DOHH2 (cell line): ENCODE results near the gene MTERF4.
A peak's percentile ranks its signal among the peaks of the same experiment; 100 is the strongest.
"Not testable (repeated sequence)": the region's sequence is repeated elsewhere in the genome, so short reads cannot be mapped to it uniquely, and the experiment has no call there.

ENCODE experiments used
- H3F3A ChIP-seq: fragments of 200-600 bp; sonication (generic), shearing (Covaris generic); 2 replicates; pipeline ENCODE4 v1.6.0; 2016; ENCODE audit warnings: antibody characterized with exemption, mild to moderate bottlenecking; ENCODE audit not compliant: control insufficient read depth, insufficient read depth
- H3K27ac ChIP-seq: fragments of 200-600 bp; sonication (generic); 2 replicates; pipeline ENCODE4 v1.5.1; 2014; ENCODE audit warnings: low read depth, mild to moderate bottlenecking, low read length, moderate library complexity
- H3K27me3 ChIP-seq: fragments of 200-600 bp; sonication (generic); 2 replicates; pipeline ENCODE4 v1.6.1; 2014; ENCODE audit warnings: mild to moderate bottlenecking, low read length, mixed read lengths; ENCODE audit not compliant: control insufficient read depth
- H3K36me3 ChIP-seq: fragments of 200-600 bp; sonication (generic); 2 replicates; pipeline ENCODE4 v1.6.1; 2014; ENCODE audit warnings: mild to moderate bottlenecking, low read length, moderate library complexity, mixed read lengths; ENCODE audit not compliant: control insufficient read depth
- H3K4me1 ChIP-seq: fragments of 200-600 bp; sonication (generic); 2 replicates; pipeline ENCODE4 v1.6.1; 2014; ENCODE audit warnings: mild to moderate bottlenecking, low read length, mixed read lengths; ENCODE audit not compliant: control insufficient read depth
- H3K4me2 ChIP-seq: fragments of 200-600 bp; sonication (generic); 2 replicates; pipeline ENCODE4 v1.6.0; 2014; ENCODE audit warnings: mild to moderate bottlenecking, low read length, moderate library complexity
- H3K4me3 ChIP-seq: fragments of 200-600 bp; sonication (generic); 2 replicates; pipeline ENCODE4 v1.5.1; 2014; ENCODE audit warnings: mild to moderate bottlenecking, low read length, mixed read lengths
- H3K79me2 ChIP-seq: fragments of 200-600 bp; sonication (generic); 2 replicates; pipeline ENCODE4 v1.6.1; 2014; ENCODE audit warnings: mild to moderate bottlenecking, low read length, mixed read lengths; ENCODE audit not compliant: control insufficient read depth
- H3K9me2 ChIP-seq: fragments of 200-600 bp; sonication (generic); replicated peaks from 2 replicates; pipeline ENCODE4 v1.6.1; 2014; ENCODE audit warnings: mild to moderate bottlenecking, low read length, mixed read lengths; ENCODE audit not compliant: control insufficient read depth
- H3K9me3 ChIP-seq: fragments of 200-600 bp; sonication (generic); 2 replicates; pipeline ENCODE4 v1.6.1; 2014; ENCODE audit warnings: antibody characterized with exemption, low read length, mixed read lengths; ENCODE audit not compliant: control insufficient read depth, insufficient read depth
- H4K20me1 ChIP-seq: fragments of 200-600 bp; sonication (generic); 2 replicates; pipeline ENCODE4 v1.6.0; 2014; ENCODE audit warnings: low read depth, mild to moderate bottlenecking, antibody characterized with exemption, low read length, moderate library complexity; ENCODE audit not compliant: control insufficient read depth, insufficient read depth
- EZH2phosphoT487 ChIP-seq: fragments of 200-600 bp; sonication (generic); IDR thresholded peaks from 2 replicates; pipeline ENCODE4 v1.6.1; 2017; ENCODE audit warnings: borderline replicate concordance, mild to moderate bottlenecking, antibody characterized with exemption, low read length, moderate library complexity, mixed read lengths
- TF ChIP-seq, protein P1 (sequence below): fragments of 200-600 bp; sonication (generic); IDR thresholded peaks from one replicate; pipeline ENCODE4 v1.5.1; 2014; ENCODE audit warnings: antibody characterized with exemption, mild to moderate bottlenecking, low read depth, low read length; ENCODE audit not compliant: poor library complexity, severe bottlenecking

The MTERF4 gene

DNA sequence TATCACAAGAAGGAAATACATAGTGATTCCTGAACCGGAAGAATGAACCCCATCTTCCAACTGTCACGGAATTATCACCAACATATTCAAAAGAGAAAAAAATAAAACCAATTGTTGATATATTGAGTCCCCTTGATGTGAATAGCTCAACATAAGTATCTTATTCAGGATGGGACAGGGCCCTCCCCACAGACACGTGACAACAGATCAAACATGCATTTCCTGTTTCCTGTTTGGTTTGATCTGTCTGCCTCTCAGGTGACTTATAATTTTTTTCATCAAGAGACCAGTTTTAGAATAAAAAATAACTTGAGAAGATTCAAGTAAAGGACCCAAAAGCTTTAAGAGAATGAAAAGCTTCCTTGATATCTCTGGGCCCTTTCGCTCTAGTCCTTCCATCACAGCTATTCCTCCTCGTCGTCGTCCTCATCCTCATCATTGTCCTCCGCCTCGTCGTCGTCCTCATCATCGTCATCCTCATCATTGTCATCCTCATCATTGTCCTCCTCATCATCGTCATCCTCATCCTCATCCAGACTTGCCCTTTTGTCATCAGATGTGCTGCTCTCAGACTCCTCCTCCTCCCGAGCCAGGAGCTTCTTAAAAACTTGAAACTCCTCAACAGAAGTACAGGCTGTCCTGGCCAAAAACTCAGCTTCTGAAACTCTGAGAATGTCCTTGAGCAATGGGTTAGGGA lies 6.3 kb downstream of the MTERF4 start:
- peaks cover 11% of the 10 kb centered on the region; the same call in 1 of the 2 replicates for H4K20me1 ChIP-seq
- no peaks in the 10 kb centered on the region for H3K9me2 ChIP-seq
- no peak overlapping the region for H3K4me3 ChIP-seq
- H3K27me3 ChIP-seq = no peaks in the 10 kb centered on the region
- peak overlapping the region; percentile 22; the same call in 1 of the 2 replicates for H3K27ac ChIP-seq
- peaks cover 69% of the 10 kb centered on the region for H3K79me2 ChIP-seq
- peaks cover 54% of the 10 kb centered on the region for H3K4me1 ChIP-seq
- no peaks in the 10 kb centered on the region for H3K9me3 ChIP-seq
- peaks cover 11% of the 10 kb centered on the region; the same call in 1 of the 2 replicates for H3F3A ChIP-seq
- H3K36me3 ChIP-seq = peaks cover 98% of the 10 kb centered on the region
- H3K4me2 ChIP-seq = peak overlapping the region; percentile 38
- TF ChIP-seq, protein P1, sequence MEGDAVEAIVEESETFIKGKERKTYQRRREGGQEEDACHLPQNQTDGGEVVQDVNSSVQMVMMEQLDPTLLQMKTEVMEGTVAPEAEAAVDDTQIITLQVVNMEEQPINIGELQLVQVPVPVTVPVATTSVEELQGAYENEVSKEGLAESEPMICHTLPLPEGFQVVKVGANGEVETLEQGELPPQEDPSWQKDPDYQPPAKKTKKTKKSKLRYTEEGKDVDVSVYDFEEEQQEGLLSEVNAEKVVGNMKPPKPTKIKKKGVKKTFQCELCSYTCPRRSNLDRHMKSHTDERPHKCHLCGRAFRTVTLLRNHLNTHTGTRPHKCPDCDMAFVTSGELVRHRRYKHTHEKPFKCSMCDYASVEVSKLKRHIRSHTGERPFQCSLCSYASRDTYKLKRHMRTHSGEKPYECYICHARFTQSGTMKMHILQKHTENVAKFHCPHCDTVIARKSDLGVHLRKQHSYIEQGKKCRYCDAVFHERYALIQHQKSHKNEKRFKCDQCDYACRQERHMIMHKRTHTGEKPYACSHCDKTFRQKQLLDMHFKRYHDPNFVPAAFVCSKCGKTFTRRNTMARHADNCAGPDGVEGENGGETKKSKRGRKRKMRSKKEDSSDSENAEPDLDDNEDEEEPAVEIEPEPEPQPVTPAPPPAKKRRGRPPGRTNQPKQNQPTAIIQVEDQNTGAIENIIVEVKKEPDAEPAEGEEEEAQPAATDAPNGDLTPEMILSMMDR = no peak
- no peak for TF ChIP-seq EZH2phosphoT487

DNA sequence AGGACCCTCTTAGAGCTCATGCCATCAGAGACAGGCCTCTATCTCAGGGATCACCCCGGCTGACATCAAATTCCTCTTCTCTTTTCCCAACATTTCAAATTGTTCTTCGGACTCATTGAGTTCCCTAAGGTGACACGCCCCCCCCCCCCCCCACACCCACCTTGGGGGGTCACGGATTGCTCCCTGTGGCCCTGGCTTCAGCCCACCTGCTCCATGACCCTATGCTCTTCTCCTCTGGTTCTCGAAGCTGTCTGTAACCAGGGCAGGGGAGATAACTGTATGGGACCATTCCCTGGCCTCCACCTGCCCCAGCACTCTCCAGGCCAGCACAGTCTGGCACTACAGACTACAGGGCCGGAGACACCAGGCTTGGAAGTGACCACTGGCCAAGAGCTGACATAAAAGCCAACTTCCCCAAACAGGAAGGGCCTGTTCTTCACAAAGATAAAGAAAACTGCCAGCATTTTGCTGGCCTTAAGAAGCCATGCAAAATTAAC lies 7.1 kb downstream of the MTERF4 start:
- Histone ChIP-seq H3K4me2 (no peak overlapping the region), H3K79me2 (peaks cover 61% of the 10 kb centered on the region), H3K27me3 (no peaks in the 10 kb centered on the region), H3K27ac (no peak overlapping the region), H3K4me3 (no peak overlapping the region), H3K4me1 (peaks cover 46% of the 10 kb centered on the region), H3K36me3 (peaks cover 96% of the 10 kb centered on the region), H3F3A (peaks cover 11% of the 10 kb centered on the region; the same call in 1 of the 2 replicates), H3K9me3 (no peaks in the 10 kb centered on the region), H3K9me2 (no peaks in the 10 kb centered on the region), H4K20me1 (peaks cover 11% of the 10 kb centered on the region; the same call in 1 of the 2 replicates)
- TF ChIP-seq, protein P1 = no peak
- TF ChIP-seq EZH2phosphoT487 = no peak

GRCh38 chr2:241094172-241094571 lies 7.9 kb downstream of the MTERF4 start:
- no peaks in the 10 kb centered on the region for H3K9me3 ChIP-seq
- peaks cover 93% of the 10 kb centered on the region for H3K36me3 ChIP-seq
- H3K4me1 ChIP-seq = peaks cover 38% of the 10 kb centered on the region
- no peaks in the 10 kb centered on the region for H3K9me2 ChIP-seq
- no peaks in the 10 kb centered on the region for H3K27me3 ChIP-seq
- peaks cover 53% of the 10 kb centered on the region for H3K79me2 ChIP-seq
- TF ChIP-seq EZH2phosphoT487 = no peak
- TF ChIP-seq, protein P1 = no peak
- H4K20me1 ChIP-seq = peaks cover 4% of the 10 kb centered on the region; the same call in 1 of the 2 replicates
- no peak overlapping the region for H3K27ac ChIP-seq
- peaks cover 11% of the 10 kb centered on the region; the same call in 1 of the 2 replicates for H3F3A ChIP-seq
- H3K4me2 ChIP-seq = no peak overlapping the region
- H3K4me3 ChIP-seq = no peak overlapping the region

GRCh38 chr2:241093133-241093781 lies 8.8 kb downstream of the MTERF4 start:
- not testable (repeated sequence) for H3K9me3 ChIP-seq, H4K20me1 ChIP-seq, H3K9me2 ChIP-seq, H3K4me3 ChIP-seq, H3K4me2 ChIP-seq, H3K27ac ChIP-seq, H3K27me3 ChIP-seq
- H3K79me2 ChIP-seq = peaks cover 44% of the 10 kb centered on the region
- H3F3A ChIP-seq = peaks cover 11% of the 10 kb centered on the region; the same call in 1 of the 2 replicates
- peaks cover 94% of the 10 kb centered on the region for H3K36me3 ChIP-seq
- H3K4me1 ChIP-seq = peaks cover 29% of the 10 kb centered on the region
